Lower lobe of right lung (tissue), 2 donors: ENCODE measurements around the gene TMEM30B. TPM values are rescaled to one million over a fixed set of nuclear protein-coding genes. Genes with fewer than 3 reads are reported as not detected.

Experiments
- ATAC-seq, 2 donors: fragments of 200-7000 bp; cut with Tn5 transposase; one replicate each; pipeline ENCODE4 v1.9.1; 2020 to 2022; ENCODE audit warnings: mild to moderate bottlenecking in 2 of 2, moderate library complexity in 2 of 2
- DNase-seq: peaks from one replicate; pipeline ENCODE4 v3.0.0-alpha.2; 2020
- H3K27ac ChIP-seq: fragments of 200-600 bp; one replicate; pipeline ENCODE4 v1.8.0; 2022
- H3K27me3 ChIP-seq: fragments of 200-600 bp; one replicate; pipeline ENCODE4 v1.8.0; 2022; ENCODE audit warnings: low read depth
- H3K36me3 ChIP-seq: fragments of 200-600 bp; one replicate; pipeline ENCODE4 v1.8.0; 2022; ENCODE audit warnings: mild to moderate bottlenecking
- H3K4me1 ChIP-seq: fragments of 200-600 bp; one replicate; pipeline ENCODE4 v1.8.0; 2022
- H3K4me3 ChIP-seq: fragments of 200-600 bp; one replicate; pipeline ENCODE4 v1.8.0; 2022; ENCODE audit warnings: mild to moderate bottlenecking
- H3K9me3 ChIP-seq: fragments of 200-600 bp; one replicate; pipeline ENCODE4 v1.8.0; 2022
- intact Hi-C: fragments of 100-400 bp; cut with DNase I; formaldehyde crosslinking; loops from one replicate; pipeline ENCODE4 v1.11.0; 2022
- total RNA-seq: library from RNA; stranded (reverse); fragmentation: NEBNext Ultra II Directional; extraction: Animal tissue kit (Norgen Biotek cat#: 25700); gene quantifications from one replicate; pipeline ENCODE4 v1.2.1, GENCODE V29; 2021
- TF ChIP-seq, protein P1 (sequence below): fragments of 200-600 bp; IDR thresholded peaks from one replicate; pipeline ENCODE4 v1.8.0; 2022; ENCODE audit warnings: antibody characterized with exemption, mild to moderate bottlenecking
- donor health status: DM: no; HTN: yes; CAD: no; lungs with severe emphysema.

The TMEM30B gene
- total RNA-seq, 1 donor from 2014 or later = 20.3 TPM

DNA sequence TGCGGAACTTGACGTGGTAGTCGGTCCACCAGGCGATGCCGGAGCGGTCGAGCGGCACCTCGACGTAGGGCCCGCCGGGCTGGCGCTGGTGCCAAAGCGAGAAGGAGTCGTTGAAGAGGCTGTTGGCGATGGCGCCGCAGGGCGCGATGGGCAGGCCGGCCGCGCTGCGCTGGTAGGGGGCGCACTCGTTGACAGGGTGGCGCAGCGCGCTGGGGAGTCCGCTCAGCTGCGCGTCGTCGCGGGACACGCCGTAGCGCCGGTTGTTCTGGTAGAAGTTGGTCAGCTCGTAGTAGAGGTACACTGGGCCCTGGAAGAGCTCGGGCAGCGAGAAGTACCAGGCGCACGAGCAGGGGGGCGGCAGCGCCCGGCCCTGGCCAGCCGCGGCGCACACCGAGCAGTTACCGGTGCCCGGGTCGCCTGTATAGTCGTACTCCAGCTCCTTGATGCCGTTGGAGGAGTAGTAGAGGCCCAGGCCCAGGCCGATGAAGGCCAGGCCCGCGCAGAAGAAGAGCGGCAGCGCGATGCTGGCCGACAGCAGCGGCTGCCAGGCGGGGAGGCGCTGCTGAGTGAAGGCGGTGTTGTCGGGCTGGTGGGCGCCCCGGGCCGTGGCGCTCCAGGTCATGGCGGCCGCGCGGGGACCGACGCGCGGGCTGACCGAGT lies 482 bp downstream of the TMEM30B start:
- Histone ChIP-seq H3K9me3 (no peaks in the 10 kb centered on the region), H3K36me3 (no peaks in the 10 kb centered on the region), H3K4me3 (peak overlapping the region; percentile 65), H3K27ac (peak overlapping the region; percentile 97), H3K27me3 (peaks cover 15% of the 10 kb centered on the region), H3K4me1 (peaks cover 7% of the 10 kb centered on the region)
- intact Hi-C loops = no loop called here
- TF ChIP-seq, protein P1, sequence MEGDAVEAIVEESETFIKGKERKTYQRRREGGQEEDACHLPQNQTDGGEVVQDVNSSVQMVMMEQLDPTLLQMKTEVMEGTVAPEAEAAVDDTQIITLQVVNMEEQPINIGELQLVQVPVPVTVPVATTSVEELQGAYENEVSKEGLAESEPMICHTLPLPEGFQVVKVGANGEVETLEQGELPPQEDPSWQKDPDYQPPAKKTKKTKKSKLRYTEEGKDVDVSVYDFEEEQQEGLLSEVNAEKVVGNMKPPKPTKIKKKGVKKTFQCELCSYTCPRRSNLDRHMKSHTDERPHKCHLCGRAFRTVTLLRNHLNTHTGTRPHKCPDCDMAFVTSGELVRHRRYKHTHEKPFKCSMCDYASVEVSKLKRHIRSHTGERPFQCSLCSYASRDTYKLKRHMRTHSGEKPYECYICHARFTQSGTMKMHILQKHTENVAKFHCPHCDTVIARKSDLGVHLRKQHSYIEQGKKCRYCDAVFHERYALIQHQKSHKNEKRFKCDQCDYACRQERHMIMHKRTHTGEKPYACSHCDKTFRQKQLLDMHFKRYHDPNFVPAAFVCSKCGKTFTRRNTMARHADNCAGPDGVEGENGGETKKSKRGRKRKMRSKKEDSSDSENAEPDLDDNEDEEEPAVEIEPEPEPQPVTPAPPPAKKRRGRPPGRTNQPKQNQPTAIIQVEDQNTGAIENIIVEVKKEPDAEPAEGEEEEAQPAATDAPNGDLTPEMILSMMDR = peak; percentile 67
- peak; percentile 86 to 88 for ATAC-seq
- DNase-seq = peak; percentile 82

- peaks cover 18% of the 10 kb centered on the region for H3K27me3 ChIP-seq
- intact Hi-C loops = no loop called here
- H3K27ac ChIP-seq = peak overlapping the region; percentile 97
- peaks cover 6% of the 10 kb centered on the region for H3K4me1 ChIP-seq
- peak overlapping the region; percentile 65 for H3K4me3 ChIP-seq
- no peaks in the 10 kb centered on the region for H3K36me3 ChIP-seq
- TF ChIP-seq, protein P1 = no peak
- H3K9me3 ChIP-seq = no peaks in the 10 kb centered on the region
- DNase-seq (no peak), ATAC-seq (peak; percentile 16 to 29)
Observed at GRCh38 chr14:61280092-61280525, 1.0 kb downstream of the TMEM30B start.

GRCh38 chr14:61279082-61279481 lies 2.1 kb downstream of the TMEM30B start:
- Histone ChIP-seq H3K4me1 (peaks cover 6% of the 10 kb centered on the region), H3K9me3 (no peaks in the 10 kb centered on the region), H3K27ac (no peak overlapping the region), H3K27me3 (peaks cover 19% of the 10 kb centered on the region), H3K36me3 (no peaks in the 10 kb centered on the region), H3K4me3 (peak overlapping the region; percentile 65)
- ATAC-seq = no peak
- intact Hi-C loops = no loop called here
- TF ChIP-seq, protein P1 = no peak
- no peak for DNase-seq

GRCh38 chr14:61277784-61278183 lies 3.4 kb downstream of the TMEM30B start:
- Histone ChIP-seq H3K9me3 (no peaks in the 10 kb centered on the region), H3K27me3 (peaks cover 19% of the 10 kb centered on the region), H3K4me3 (no peak overlapping the region), H3K36me3 (no peaks in the 10 kb centered on the region), H3K27ac (no peak overlapping the region), H3K4me1 (peaks cover 6% of the 10 kb centered on the region)
- DNase-seq = no peak
- ATAC-seq = no peak
- TF ChIP-seq, protein P1 = no peak
- intact Hi-C loops = no loop called here

- Histone ChIP-seq H3K27me3 (peaks cover 19% of the 10 kb centered on the region), H3K36me3 (no peaks in the 10 kb centered on the region), H3K9me3 (no peaks in the 10 kb centered on the region), H3K4me3 (no peak overlapping the region), H3K4me1 (peaks cover 6% of the 10 kb centered on the region), H3K27ac (no peak overlapping the region)
- no peak for ATAC-seq
- intact Hi-C loops = no loop called here
- TF ChIP-seq, protein P1 = no peak
- DNase-seq = no peak
Observed at GRCh38 chr14:61277232-61277631, 3.9 kb downstream of the TMEM30B start.
